ENCODE data around the gene PLSCR5. TPM values are rescaled to one million over a fixed set of nuclear protein-coding genes. Genes with fewer than 3 reads are reported as not detected.

The PLSCR5 gene
- total and polyA plus RNA-seq, 3 donors from 2014 or later = not detected

DNA sequence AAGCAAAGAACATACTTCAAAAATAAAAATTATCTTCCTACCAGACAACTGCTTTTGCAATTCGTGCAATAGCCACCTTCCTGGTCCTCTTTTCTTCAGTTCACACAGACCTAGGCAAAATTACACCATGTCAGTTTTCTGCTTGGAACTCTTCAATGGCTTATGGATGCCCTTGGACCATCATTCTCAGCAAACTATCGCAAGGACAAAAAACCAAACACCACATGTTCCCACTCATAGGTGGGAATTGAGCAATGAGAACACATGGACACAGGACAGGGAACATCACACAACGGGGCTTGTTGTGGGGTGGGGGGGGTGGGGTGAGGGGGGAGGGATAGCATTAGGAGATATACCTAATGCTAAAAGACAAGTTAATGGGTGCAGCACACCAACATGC lies 29.2 kb upstream of the PLSCR5 start:
- Histone ChIP-seq H3K4me1 (no peaks in the 10 kb centered on the region), H3K27me3 (no peaks in the 10 kb centered on the region), H3K36me3 (ENCODE audit: low read depth, missing control alignments) (no peaks in the 10 kb centered on the region), H3K27ac (no peak overlapping the region), H3K4me3 (no peak overlapping the region), H3K9me3 (no peaks in the 10 kb centered on the region)
- no peak for DNase-seq
- intact Hi-C loops (cut with DNase I; ENCODE audit: low total_unique reads) = no loop called here
- 80 to 90% methylated on average over 3 of the region's 3 CpGs for WGBS, 2 donors
- TF ChIP-seq, protein P1, sequence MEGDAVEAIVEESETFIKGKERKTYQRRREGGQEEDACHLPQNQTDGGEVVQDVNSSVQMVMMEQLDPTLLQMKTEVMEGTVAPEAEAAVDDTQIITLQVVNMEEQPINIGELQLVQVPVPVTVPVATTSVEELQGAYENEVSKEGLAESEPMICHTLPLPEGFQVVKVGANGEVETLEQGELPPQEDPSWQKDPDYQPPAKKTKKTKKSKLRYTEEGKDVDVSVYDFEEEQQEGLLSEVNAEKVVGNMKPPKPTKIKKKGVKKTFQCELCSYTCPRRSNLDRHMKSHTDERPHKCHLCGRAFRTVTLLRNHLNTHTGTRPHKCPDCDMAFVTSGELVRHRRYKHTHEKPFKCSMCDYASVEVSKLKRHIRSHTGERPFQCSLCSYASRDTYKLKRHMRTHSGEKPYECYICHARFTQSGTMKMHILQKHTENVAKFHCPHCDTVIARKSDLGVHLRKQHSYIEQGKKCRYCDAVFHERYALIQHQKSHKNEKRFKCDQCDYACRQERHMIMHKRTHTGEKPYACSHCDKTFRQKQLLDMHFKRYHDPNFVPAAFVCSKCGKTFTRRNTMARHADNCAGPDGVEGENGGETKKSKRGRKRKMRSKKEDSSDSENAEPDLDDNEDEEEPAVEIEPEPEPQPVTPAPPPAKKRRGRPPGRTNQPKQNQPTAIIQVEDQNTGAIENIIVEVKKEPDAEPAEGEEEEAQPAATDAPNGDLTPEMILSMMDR (IDR thresholded peaks at IDR 0.05) = no peak
- no peak for TF ChIP-seq POLR2A (IDR thresholded peaks at IDR 0.05)

DNA sequence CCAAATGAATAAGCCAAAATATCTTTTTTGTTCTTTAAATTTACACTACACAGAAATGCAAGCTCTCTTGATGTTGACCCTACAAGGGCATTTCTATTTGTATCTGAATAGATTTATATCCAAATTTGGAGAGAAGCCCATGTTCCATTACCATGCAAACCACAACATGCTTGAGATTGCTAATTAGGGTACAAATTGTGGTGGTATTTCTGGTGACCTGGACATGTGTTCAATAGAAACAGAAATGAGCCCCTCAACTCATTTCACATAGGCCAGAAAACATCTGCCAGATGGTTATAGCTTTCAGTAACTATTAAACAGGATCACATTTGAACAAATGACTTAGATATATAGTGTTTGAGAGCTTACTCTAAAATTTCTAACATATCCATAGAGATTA lies 23.5 kb upstream of the PLSCR5 start:
- no peaks in the 10 kb centered on the region for H3K9me3 ChIP-seq
- H3K27ac ChIP-seq = no peak overlapping the region
- intact Hi-C loops (cut with DNase I; ENCODE audit: low total_unique reads) = no loop called here
- H3K4me1 ChIP-seq = no peaks in the 10 kb centered on the region
- H3K4me3 ChIP-seq = no peak overlapping the region
- TF ChIP-seq POLR2A (IDR thresholded peaks at IDR 0.05) = no peak
- TF ChIP-seq, protein P1 (IDR thresholded peaks at IDR 0.05) = no peak
- DNase-seq = no peak
- no peaks in the 10 kb centered on the region for H3K27me3 ChIP-seq
- H3K36me3 ChIP-seq (ENCODE audit: low read depth, missing control alignments) = no peaks in the 10 kb centered on the region

DNA sequence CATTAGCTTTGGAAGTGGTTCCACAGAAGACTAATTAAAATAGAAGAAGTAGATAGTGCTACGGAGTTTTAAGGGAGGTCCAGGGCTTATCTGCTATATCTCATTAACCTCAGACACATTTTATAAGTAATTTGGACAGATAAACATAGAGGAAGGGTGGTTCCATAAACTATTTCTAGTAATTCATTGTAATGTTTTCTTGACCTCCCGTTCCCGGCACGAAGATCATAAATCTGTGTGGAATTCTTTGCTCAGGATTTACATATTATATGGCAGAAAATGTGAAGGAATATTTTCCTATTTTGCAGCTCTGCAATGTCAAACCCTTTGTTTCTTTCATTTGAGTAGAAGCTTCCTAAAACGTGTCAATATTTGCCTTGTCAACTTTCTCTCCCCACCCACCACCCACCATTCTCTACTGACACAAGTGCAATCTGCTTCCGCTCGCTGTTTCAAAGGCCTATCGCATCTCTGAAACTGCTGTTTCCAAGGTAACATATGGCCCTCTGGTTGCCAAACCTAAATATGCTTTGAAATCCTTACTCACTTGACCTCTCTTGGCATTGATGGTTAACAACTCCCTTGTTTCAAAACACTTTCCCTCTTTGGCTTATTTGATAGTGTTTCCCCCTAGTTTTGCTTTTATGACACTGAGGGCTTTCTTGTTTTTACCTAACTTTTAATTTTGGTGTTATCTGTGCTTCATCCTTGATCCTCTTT lies 21.4 kb upstream of the PLSCR5 start:
- Histone ChIP-seq H3K9me3 (no peaks in the 10 kb centered on the region), H3K27me3 (no peaks in the 10 kb centered on the region), H3K4me3 (no peak overlapping the region), H3K27ac (no peak overlapping the region), H3K4me1 (no peaks in the 10 kb centered on the region), H3K36me3 (ENCODE audit: low read depth, missing control alignments) (no peaks in the 10 kb centered on the region)
- no peak for DNase-seq
- TF ChIP-seq, protein P1 (IDR thresholded peaks at IDR 0.05) = no peak
- TF ChIP-seq POLR2A (IDR thresholded peaks at IDR 0.05) = no peak
- WGBS, 2 donors = 53 to 64% methylated on average over 8 of the region's 8 CpGs
- intact Hi-C loops (cut with DNase I; ENCODE audit: low total_unique reads) = no loop called here

DNA sequence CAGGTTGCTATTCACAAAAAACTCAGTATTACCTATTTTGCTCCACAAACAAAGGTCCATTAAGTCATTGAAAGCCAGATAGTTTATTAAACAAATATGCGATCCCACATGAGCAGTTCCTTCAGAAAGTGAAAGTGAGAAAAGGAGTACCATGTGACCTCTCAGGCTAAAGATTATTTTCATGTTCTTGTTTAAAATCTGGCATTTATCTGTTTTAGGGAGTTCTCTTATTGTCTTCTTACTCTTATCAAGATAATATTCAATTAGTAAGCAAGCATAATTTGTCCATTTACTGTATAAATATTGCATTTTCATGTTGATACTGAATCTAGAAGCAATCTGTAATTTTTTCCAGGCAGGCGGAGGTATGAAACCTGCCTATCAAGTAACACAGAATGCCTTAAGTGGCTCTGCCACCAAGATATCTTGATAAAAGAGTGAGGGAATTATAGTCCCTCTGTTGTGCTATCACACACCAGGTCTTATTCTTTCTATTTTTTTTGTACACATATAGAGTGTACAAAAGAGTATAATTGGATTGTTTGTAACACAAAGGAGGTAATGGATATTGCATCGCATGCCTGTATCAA lies 20.1 kb upstream of the PLSCR5 start:
- intact Hi-C loops (cut with DNase I; ENCODE audit: low total_unique reads) = no loop called here
- WGBS, 2 donors = 79 to 82% methylated on average over 3 of the region's 3 CpGs
- H3K9me3 ChIP-seq = no peaks in the 10 kb centered on the region
- DNase-seq = no peak
- no peak overlapping the region for H3K27ac ChIP-seq
- H3K36me3 ChIP-seq (ENCODE audit: low read depth, missing control alignments) = no peaks in the 10 kb centered on the region
- H3K4me3 ChIP-seq = no peak overlapping the region
- H3K27me3 ChIP-seq = no peaks in the 10 kb centered on the region
- H3K4me1 ChIP-seq = no peaks in the 10 kb centered on the region
- TF ChIP-seq, protein P1 (IDR thresholded peaks at IDR 0.05) = no peak
- TF ChIP-seq POLR2A (IDR thresholded peaks at IDR 0.05) = no peak

DNA sequence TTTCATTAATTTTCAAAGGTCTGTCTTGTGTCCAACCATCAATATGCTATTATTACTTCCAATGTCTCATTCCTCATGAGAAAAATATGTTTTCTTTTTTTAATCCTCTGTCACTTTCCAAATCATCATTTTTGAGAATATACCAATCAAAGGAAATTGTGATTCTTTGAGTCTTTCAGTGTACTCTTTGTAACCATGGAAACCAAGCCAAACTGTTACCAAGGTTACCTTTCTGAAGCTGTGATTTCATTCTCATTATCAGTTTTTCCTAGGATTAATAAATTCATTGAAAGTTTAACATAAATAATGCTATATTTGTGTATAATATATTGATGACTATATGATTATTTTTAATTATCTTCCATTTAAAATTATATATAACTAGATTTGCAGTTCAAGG lies 16.6 kb upstream of the PLSCR5 start:
- DNase-seq = no peak
- intact Hi-C loops (cut with DNase I; ENCODE audit: low total_unique reads) = no loop called here
- H3K9me3 ChIP-seq = no peaks in the 10 kb centered on the region

More for the DNA sequence above, 16.6 kb upstream of the PLSCR5 start:
- Histone ChIP-seq H3K27ac (no peak overlapping the region), H3K4me3 (no peak overlapping the region), H3K27me3 (no peaks in the 10 kb centered on the region), H3K36me3 (ENCODE audit: low read depth, missing control alignments) (no peaks in the 10 kb centered on the region), H3K4me1 (no peaks in the 10 kb centered on the region)
- no peak for TF ChIP-seq POLR2A (IDR thresholded peaks at IDR 0.05)
- TF ChIP-seq, protein P1 (IDR thresholded peaks at IDR 0.05) = no peak
